Astrocyte of the hippocampus (primary cell): ENCODE measurements around the gene TMEM98.
"Not testable (repeated sequence)": the region's sequence is repeated elsewhere in the genome, so short reads cannot be mapped to it uniquely, and the experiment has no call there.

Experiments used
- DNase-seq: peaks from one replicate; pipeline ENCODE4 v3.0.0; 2011; ENCODE audit warnings: low read depth, low spot score

TMEM98 gene

GRCh38 chr17:32914181-32914580 is 13.8 kb upstream of the TMEM98 start:
- no peak for DNase-seq

- no peak for DNase-seq
Measured at GRCh38 chr17:32915245-32915644, 12.7 kb upstream of the TMEM98 start.

DNA sequence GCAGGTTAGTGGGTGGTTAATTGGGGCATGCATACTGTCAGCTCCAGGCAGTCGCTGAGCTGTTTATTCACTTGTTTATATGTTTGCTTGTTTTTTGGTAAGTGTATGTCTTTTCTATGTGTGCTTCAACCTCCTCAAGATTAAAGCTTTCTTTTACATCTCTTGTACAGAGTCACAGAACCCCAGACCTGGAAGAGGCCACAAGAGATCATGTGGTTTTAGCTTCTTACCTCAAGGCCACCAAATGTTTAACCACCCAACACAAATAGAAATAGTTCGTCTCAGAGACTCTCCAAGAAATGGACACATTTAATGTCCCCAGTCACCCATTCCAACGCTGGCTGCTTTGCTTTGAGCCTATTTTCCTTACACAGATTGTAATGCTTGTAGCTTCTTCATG is 11.8 kb upstream of the TMEM98 start:
- DNase-seq: no peak

DNA sequence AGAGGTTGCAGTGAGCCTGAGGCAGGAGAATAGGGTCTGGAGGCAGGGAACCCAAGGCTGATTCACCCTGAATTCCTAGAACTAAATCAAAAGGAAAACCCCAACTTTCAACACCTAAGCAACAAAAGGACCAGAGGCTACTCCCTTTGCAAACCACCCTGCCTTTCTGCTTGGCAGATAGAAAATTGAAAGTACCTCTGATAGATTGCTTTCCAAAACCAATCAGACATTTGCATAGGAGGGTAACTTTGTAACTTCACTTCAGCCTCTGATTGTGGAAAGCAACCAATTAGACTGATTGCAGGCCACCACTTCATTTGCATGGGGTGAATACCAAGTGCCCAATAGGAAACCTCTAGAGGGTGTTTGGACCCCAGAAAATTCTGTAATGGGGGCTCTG is 10.9 kb upstream of the TMEM98 start:
- DNase-seq: no peak

GRCh38 chr17:32917842-32918241 is 10.1 kb upstream of the TMEM98 start:
- no peak for DNase-seq

GRCh38 chr17:32919876-32920275 is 8.1 kb upstream of the TMEM98 start:
- not testable (repeated sequence) for DNase-seq

DNA sequence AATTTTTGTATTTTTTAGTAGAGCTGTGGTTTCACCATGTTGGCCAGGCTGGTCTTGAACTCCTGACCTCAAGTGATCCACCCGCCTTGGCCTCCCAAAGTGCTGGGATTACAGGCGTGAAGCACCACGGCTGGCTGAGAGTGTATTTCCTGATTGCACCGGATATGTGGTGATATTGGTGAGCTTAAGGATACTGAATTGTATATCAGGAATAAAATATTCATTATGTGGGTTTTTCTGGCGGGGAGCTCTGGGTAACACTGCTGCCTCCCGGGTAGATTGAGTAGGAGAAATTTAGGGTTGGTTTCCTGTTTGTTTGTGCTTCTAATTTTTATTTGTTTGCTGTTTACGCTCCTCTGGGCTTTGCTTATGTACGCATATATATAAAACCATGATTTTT is 7.7 kb upstream of the TMEM98 start:
- DNase-seq: no peak

- DNase-seq: no peak
Measured at GRCh38 chr17:32921017-32921416, 6.9 kb upstream of the TMEM98 start.

GRCh38 chr17:32923905-32924304 is 4.0 kb upstream of the TMEM98 start:
- not testable (repeated sequence) for DNase-seq

GRCh38 chr17:32926183-32926582 is 1.8 kb upstream of the TMEM98 start:
- no peak for DNase-seq

- not testable (repeated sequence) for DNase-seq
Measured at GRCh38 chr17:32926789-32927188, 1.2 kb upstream of the TMEM98 start.

- DNase-seq: no peak
Measured at GRCh38 chr17:32927201-32927723, 691 bp upstream of the TMEM98 start.

DNA sequence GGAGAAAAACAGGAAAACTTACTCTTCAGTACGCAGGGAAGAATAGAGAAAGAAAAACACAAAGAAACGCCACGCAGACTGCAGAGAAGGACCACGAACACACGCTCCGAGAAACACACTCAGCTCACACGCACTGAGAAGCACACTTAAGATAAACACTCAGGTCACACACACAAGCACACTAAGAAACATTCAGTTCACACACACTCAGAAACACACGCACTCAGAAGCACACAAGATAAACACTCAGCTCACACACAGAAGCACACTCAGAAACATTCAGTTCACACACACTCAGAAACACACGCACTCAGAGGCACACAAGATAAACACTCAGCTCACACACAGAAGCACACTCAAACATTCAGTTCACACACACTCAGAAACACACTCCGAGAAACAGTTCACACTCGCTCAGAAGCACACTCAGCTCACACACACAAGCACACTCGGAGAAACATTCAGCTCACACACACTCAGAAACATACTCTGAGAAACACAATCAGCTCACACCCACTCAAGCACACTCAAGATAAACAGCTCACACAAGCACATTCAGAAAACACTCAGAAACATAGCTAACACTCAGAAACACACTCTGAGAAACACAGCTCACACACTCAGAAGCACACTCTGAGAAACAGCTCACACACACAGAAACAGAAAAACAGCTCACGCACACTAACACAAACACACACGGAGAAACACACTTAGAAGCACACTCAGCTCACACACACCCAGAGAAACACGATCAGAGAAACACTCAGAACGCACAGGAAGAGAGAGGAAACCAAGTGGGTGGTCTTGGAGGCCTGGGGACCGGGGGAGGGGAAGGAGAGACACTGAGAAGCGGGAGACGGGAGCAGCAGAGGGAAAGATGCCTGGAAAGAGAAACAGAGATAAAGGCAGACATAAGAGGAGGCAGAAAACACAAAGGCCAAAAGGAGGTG is 908 bp downstream of the TMEM98 start:
- DNase-seq: peak; percentile 39

- no peak for DNase-seq
Measured at GRCh38 chr17:32929588-32929987, 1.6 kb downstream of the TMEM98 start.

DNA sequence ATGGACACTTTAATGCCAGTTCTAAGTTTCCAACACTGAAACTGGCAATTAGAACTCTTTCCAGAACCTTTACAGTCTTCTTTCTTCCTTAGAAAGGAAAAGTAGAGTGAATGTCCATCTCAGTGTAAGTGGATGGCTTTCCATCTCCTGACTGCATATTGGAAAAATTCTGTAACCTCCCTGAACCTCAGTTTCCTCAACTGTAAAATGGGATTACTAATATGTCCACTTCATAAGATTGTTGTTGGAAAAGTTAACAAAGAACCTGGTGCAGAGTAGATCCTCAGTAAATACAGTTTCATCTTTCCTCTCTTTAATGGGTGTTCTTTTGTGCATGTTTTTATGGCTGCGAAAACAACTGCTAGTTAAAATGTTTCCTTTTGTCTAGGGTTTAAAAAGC is 2.6 kb downstream of the TMEM98 start:
- DNase-seq: no peak

GRCh38 chr17:32931686-32932085 is 3.7 kb downstream of the TMEM98 start:
- DNase-seq: peak; percentile 42

GRCh38 chr17:32933881-32934280 is 5.9 kb downstream of the TMEM98 start:
- no peak for DNase-seq

DNA sequence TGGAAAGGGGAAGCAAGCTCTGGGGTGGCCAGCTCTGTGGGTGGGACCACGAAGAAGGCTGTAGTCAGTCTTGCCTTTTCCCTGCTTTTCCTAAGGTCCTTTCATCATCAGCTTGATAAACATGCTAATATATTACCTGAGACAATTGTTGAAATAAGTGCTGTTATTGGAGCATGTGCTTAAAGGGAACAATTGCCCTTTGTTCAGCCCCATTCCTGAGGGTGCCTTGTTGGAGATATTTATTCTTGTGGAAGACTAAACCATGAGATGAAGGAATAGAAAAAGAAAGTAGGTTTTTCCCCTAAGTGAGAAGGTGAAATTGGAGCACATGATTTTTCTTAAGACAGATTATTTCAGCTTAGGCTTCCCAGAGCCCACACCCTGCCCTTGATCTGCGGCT is 7.8 kb downstream of the TMEM98 start:
- DNase-seq: no peak

- DNase-seq: no peak
Measured at GRCh38 chr17:32936186-32936893, 8.4 kb downstream of the TMEM98 start.

DNA sequence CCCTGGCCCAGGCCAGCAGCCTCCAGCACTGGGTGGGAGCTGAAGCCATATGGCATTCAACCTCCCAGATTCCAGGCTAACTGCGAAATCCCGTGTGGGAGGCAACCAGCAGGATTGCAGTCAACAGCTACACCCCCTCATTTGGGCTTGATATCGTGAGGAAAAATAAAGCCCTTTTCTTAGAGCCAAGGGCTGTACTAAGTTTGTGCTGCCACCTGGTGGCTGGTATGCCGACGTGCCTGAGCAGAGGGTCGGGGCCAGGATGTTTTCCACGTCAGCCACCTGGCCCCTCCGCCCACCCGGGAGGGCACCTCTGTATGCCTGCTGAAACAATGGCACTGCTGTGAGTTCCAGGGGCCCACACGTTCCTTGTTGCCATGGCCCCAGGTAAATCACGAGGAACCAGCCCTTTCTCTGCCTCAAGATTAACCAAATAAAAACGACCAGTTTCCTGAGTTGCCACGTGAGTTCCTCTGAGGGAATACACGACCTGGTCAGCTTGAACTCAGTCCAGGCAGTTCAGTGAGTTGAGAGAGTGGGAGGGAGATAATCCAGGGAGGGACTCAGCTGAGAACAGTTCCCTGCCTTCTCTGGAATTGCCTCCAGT is 9.0 kb downstream of the TMEM98 start:
- peak; percentile 83 for DNase-seq

- DNase-seq: no peak
Measured at GRCh38 chr17:32940706-32941390, 12.9 kb downstream of the TMEM98 start.
